ENCODE measurements around the gene RCAN2.

RCAN2 gene

GRCh38 chr6:46491628-46492547 lies 639 bp upstream of the RCAN2 start:
- peak; percentile 11 for DNase-seq

GRCh38 chr6:46490425-46491200 lies 636 bp downstream of the RCAN2 start:
- no peak for DNase-seq

- DNase-seq, result no peak
Observed at GRCh38 chr6:46486181-46486580, 5.1 kb downstream of the RCAN2 start.

- no peak for DNase-seq
Observed at GRCh38 chr6:46484081-46484820, 7.0 kb downstream of the RCAN2 start.

- no peak for DNase-seq
Observed at GRCh38 chr6:46476301-46476700, 14.9 kb downstream of the RCAN2 start.

GRCh38 chr6:46473881-46474280 lies 17.4 kb downstream of the RCAN2 start:
- peak; percentile 79 for DNase-seq

- no peak for DNase-seq
Observed at GRCh38 chr6:46472243-46472642, 19.0 kb downstream of the RCAN2 start.

GRCh38 chr6:46469021-46469420 lies 22.2 kb downstream of the RCAN2 start:
- DNase-seq, result no peak

GRCh38 chr6:46468403-46469010 lies 22.7 kb downstream of the RCAN2 start:
- DNase-seq, result peak; percentile 65

GRCh38 chr6:46466570-46466969 lies 24.7 kb downstream of the RCAN2 start:
- DNase-seq, result no peak

- no peak for DNase-seq
Observed at GRCh38 chr6:46465294-46466165, 25.7 kb downstream of the RCAN2 start.

- DNase-seq, result no peak
Observed at GRCh38 chr6:46456297-46456696, 35.0 kb downstream of the RCAN2 start.

GRCh38 chr6:46454691-46455090 lies 36.6 kb downstream of the RCAN2 start:
- DNase-seq, result no peak

- DNase-seq, result peak; percentile 58
Observed at GRCh38 chr6:46453741-46454316, 37.4 kb downstream of the RCAN2 start.

- peak; percentile 89 for DNase-seq
Observed at GRCh38 chr6:46453216-46453615, 38.0 kb downstream of the RCAN2 start.

- DNase-seq, result no peak
Observed at GRCh38 chr6:46452312-46452917, 38.8 kb downstream of the RCAN2 start.

- no peak for DNase-seq
Observed at GRCh38 chr6:46451343-46451742, 39.9 kb downstream of the RCAN2 start.

- DNase-seq, result no peak
Observed at GRCh38 chr6:46444772-46445454, 46.3 kb downstream of the RCAN2 start.

GRCh38 chr6:46443623-46444022 lies 47.6 kb downstream of the RCAN2 start:
- DNase-seq, result no peak

GRCh38 chr6:46440641-46441040 lies 50.6 kb downstream of the RCAN2 start:
- no peak for DNase-seq

Measured in fibroblast of skin of right quadriceps (primary cell).